Breast epithelium (tissue), 3 donors: ENCODE measurements around the gene TTBK1.

Experiments used
- POLR2A ChIP-seq: fragments of 450-650 bp; IDR thresholded peaks from one replicate; pipeline ENCODE4 v1.6.1; 2016; ENCODE audit warnings: antibody characterized with exemption, mild to moderate bottlenecking, moderate library complexity
- POLR2AphosphoS5 ChIP-seq, 3 donors: sonication (generic); formaldehyde crosslinking; IDR thresholded peaks; one replicate each; pipeline ENCODE4 v1.6.1; 2017; ENCODE audit warnings: antibody characterized with exemption in 3 of 3
- TF ChIP-seq, protein P1 (sequence below), 3 donors: fragments of 450-650 bp; IDR thresholded peaks; one replicate each; pipeline ENCODE4 v1.5.1; 2016 to 2017; ENCODE audit warnings: antibody characterized with exemption in 3 of 3, mild to moderate bottlenecking in 3 of 3, moderate library complexity in 3 of 3

DNA sequence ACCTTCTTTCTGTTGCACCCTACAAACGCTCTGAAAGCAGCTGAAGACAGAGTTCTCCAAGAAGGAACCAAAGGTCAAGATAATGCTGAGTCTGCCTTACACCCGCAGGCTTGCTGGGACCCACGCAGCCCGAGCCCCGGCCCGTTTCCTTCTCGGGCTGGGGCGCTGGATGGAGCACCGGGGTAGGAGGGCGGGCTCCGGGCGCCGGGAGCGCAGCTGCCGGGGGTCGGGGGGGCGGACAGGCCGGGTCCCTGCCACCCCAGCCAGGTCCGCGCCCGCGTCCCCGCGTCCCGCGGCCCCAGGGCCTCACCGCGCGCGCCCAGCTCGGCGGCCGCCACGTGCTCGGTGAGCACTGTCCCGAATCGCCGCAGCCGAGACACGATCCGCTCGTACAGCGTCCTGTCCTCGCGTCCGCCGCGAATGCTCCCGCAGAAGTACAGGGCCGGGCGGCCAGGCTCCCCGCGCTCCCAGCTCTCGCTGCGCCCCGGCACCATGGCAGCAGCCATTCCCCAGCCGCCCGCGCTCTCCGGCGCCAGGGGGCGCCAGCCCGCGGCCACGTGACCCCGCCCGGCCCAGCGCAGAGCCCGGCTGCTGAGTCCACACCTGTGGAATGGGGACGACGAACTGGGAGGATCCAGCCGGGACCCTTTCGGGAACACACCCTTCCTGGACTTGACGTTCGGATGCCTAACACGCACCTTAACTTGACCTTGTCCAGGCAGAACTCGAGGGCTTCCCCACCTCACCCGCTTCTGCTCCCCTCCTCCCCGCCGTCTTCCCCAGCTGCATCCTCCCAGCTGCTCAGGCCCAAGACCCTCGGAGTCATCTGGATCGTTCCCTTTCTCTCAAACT is 14.1 kb upstream of the TTBK1 start, which contains the start of gene DNPH1:
- TF ChIP-seq, protein P1, sequence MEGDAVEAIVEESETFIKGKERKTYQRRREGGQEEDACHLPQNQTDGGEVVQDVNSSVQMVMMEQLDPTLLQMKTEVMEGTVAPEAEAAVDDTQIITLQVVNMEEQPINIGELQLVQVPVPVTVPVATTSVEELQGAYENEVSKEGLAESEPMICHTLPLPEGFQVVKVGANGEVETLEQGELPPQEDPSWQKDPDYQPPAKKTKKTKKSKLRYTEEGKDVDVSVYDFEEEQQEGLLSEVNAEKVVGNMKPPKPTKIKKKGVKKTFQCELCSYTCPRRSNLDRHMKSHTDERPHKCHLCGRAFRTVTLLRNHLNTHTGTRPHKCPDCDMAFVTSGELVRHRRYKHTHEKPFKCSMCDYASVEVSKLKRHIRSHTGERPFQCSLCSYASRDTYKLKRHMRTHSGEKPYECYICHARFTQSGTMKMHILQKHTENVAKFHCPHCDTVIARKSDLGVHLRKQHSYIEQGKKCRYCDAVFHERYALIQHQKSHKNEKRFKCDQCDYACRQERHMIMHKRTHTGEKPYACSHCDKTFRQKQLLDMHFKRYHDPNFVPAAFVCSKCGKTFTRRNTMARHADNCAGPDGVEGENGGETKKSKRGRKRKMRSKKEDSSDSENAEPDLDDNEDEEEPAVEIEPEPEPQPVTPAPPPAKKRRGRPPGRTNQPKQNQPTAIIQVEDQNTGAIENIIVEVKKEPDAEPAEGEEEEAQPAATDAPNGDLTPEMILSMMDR (IDR thresholded peaks at IDR 0.05) = peak in 2 of 3 donors; percentile 19 to 90
- TF ChIP-seq POLR2A = no peak
- peak in 1 of 3 donors; percentile 21 for TF ChIP-seq POLR2AphosphoS5 (IDR thresholded peaks at IDR 0.05)
